HG02970 (cell line): ENCODE data around the gene HEYL.

Experiments
- ATAC-seq: cut with Tn5 transposase; IDR thresholded peaks from one replicate; pipeline ENCODE4 v1.9.1; 2021; ENCODE audit warnings: mild to moderate bottlenecking, moderate library complexity, moderate number of reproducible peaks; ENCODE audit not compliant: unreplicated experiment, low FRiP score

HEYL gene

DNA sequence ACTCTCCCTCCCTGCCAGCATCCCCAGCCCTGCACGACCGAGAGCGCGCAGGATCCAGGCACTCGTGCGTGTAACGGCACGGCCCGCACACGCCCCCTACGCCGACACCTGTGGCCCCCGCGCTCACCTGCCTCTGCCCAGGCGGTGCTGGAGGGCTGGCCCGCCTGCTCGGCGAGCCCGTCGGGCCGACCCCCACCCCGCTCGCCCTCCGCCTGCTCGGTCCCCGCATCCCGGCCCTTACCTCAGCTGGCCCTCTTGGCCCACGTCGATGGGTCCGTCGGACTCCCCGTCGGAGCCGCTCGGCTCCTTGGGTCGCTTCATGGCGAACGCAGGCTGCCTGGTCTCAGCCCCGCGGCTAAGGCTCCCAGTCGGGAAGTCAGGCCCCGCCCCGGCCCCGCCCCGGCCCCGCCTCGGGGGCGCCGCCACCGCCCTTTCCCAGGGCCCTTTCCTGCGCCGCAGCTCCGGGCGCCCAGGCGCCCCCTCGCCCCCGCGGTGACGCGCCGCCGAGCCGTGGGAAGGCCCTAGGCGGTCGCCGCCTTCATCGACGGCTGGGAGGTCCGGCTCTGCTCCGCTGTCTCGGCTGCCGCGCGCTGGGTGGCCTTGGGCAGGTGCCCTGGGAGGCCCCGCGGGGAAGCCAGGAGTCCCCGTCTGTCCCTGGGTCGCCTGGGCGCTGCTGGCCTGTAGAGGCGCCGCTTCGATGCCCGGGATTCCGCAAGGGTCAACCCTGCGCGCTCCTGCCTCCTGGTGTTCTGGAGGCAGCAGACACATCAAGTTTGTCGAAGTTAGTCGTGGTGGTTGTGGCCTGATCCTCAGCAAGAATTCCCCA lies at the start of gene HEYL:
Gene HEYL, minus strand, starts transcription at position 339 of the 826 bp plus-strand sequence. Its CDS starts 18 bp downstream, at position 321.
- no peak for ATAC-seq

DNA sequence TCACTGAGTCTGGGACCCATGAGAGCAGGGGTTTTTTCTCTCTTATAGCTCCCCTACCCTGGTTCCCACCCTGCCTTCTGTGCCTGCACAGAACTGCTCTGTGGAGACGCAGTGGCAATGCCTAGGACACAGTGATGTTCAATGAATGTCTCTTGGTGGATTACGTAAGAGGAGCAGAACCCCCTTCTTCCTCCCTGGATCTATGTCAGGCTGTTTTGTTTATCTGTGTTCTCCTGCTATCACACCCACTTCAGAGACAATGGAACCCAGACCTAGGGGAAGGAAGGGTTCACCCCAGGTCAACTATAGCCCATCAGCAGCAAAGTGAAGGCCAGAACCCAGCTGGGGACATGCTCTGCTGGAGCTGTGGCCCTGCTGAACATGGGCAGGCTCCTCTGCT lies 49.8 kb upstream of the HEYL start:
- ATAC-seq: no peak

GRCh38 chr1:39688706-39689105 lies 49.3 kb upstream of the HEYL start:
- no peak for ATAC-seq

DNA sequence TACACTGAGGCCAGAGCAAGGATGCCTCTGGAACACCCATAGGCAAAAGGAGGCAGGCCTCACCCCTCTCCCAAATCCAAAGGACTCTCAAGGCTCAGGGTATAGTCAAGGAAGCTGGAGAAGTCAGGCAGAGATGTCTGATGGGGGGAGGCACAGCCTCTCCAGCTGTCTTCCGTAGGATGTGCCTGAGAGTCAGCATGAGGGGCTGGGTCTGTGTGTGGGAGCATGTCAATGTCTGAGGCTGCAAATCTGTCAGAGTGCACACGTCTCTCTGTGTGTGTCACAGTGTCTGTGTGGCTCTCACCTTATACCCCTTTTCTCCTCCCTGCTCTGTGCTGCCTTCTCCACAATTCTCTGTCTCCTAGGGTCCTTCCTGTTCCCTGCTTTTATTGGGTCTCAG lies 47.8 kb upstream of the HEYL start:
- ATAC-seq: no peak

DNA sequence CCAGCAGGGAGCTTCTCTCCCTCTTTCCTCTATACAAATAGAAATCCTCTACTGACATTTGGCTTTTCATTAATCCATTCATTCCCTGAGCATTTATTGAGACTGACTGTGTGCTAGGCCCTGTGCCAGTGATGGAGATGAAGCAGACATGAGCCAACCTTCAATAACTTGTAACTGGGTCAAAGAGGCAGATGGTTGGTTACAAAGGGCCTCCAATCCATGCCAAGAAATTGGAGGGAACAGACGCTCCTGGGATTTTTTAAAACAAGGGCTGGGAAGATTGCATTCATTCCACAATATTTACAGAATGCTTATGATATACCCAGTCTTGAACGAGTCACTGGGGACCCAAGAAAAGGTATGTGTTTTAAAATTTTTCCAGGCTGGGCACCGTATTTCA lies 45.6 kb upstream of the HEYL start:
- ATAC-seq: no peak

DNA sequence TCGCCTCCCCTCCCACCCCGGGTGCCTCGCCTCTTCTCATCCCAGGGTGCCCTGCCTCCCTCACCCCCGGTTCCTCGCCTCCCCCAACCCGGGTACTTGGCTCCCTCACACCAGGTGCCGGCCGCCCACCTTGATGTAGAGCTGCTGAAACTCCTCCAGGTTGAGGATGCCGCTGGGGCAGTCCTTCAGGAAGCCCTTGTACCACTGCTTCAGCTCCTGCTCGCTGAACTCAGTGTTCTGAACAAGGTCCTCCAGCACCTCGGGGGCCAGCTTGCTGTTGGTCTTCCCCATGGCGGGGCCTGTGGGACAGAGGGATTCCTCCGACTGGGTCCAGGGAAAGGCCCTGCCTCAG lies 44.8 kb upstream of the HEYL start:
- ATAC-seq: no peak

GRCh38 chr1:39683591-39684312 lies 44.3 kb upstream of the HEYL start:
- no peak for ATAC-seq

- no peak for ATAC-seq
Measured at GRCh38 chr1:39681999-39682398, 42.6 kb upstream of the HEYL start.

GRCh38 chr1:39681294-39681693 lies 41.9 kb upstream of the HEYL start:
- ATAC-seq: no peak

GRCh38 chr1:39680751-39681150 lies 41.3 kb upstream of the HEYL start:
- ATAC-seq: no peak

- ATAC-seq: no peak
Measured at GRCh38 chr1:39679821-39680220, 40.4 kb upstream of the HEYL start.

DNA sequence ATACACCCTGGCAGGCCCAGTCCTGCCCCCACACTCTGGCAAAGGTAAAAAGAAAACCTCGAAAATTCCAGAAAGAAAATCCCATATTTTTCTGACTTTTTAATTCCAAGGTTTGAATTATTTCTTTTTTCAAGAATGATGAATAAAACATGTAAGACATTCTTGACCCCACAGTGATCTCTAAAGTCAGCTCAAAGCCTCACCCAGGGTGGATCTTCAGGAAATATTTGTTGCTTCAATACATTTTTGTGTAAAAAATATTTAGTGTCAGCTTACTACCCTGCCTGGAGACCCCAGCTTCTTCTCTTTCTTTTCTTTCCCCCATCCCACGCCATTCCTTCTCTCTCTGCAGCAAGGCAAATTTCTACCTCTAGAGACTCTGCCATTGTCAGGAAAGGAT lies 39.4 kb upstream of the HEYL start:
- ATAC-seq: no peak

GRCh38 chr1:39677645-39678044 lies 38.2 kb upstream of the HEYL start:
- ATAC-seq: no peak

- no peak for ATAC-seq
Measured at GRCh38 chr1:39676948-39677548, 37.6 kb upstream of the HEYL start.

DNA sequence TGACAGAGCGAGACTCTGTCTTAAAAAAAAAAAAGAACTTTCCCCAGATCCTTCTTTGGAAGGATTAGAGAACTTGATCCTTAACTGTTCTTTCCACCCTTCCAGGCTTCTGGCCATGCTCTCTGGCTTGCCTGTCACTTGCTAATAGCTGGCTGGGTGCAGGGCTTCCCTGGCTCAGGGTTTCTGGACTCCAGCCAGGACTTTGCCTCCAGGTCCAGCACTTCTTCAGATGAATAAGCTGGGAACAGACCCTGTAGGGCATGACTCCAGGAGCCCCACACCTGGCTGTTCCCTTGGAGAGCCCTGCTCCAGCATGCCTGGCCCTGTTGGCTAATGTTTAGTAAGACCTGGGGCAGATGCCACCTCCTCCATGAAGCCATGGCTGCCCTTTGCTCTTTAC lies 35.8 kb upstream of the HEYL start:
- no peak for ATAC-seq

- ATAC-seq: no peak
Measured at GRCh38 chr1:39673215-39673614, 33.8 kb upstream of the HEYL start.

DNA sequence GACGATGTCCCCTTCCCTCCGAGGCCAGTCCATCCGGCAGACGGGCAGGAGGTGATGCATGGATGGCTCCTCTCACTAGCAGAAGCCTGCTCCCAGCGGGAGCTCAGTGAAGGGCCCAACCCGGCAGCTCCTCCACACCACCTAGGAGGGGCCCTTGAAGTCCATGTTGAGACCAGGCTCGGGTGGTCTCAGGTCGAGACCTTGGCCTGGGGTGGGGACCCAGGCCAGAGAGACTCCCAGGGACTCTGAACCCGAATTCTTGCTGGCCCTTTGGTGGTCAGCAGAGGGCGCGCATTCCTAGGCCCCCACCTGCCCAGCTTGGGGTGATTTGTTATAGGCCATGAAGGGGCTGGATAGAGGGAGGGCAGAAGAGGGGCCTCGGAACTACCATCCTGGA lies 33.1 kb upstream of the HEYL start:
- ATAC-seq: no peak

- ATAC-seq: no peak
Measured at GRCh38 chr1:39671793-39672550, 32.5 kb upstream of the HEYL start, which contains the start of gene NT5C1A. NT5C1A (minus strand) TSS chr1:39672107; CDS start chr1:39672038, 69 bp downstream.

DNA sequence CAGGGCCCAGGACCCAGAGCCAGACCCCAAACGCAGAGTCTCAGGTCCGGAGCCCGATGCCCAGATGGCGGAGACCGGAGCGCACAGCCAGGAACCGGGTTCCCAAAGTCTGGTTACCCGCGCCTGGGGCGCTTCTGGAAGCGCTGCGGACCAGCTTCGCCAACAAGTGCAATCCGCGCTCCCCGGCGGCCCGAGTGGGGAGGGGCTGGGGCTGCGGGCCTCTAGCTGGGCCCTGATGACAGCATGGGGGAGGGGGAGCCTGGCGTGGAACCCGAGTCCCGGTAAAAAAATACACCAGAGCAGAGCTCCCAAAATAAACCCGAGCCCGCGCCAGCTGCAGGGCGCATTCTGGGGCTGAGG lies 32.0 kb upstream of the HEYL start:
- ATAC-seq: no peak

GRCh38 chr1:39670689-39671088 lies 31.2 kb upstream of the HEYL start:
- ATAC-seq: no peak

GRCh38 chr1:39668894-39669293 lies 29.5 kb upstream of the HEYL start:
- ATAC-seq: no peak
